NCI-H146 treated with DMSO at 0.1 percent for 48 hours (cell line): ENCODE measurements around the gene PSMB9.
A peak's percentile ranks its signal among the peaks of the same experiment; 100 is the strongest.

Experiments used
- DNase-seq: peaks from one replicate; lab custom pipeline; 2025; ENCODE audit not compliant: unreplicated experiment; lab: John Stamatoyannopoulos, UW

PSMB9 gene

DNA sequence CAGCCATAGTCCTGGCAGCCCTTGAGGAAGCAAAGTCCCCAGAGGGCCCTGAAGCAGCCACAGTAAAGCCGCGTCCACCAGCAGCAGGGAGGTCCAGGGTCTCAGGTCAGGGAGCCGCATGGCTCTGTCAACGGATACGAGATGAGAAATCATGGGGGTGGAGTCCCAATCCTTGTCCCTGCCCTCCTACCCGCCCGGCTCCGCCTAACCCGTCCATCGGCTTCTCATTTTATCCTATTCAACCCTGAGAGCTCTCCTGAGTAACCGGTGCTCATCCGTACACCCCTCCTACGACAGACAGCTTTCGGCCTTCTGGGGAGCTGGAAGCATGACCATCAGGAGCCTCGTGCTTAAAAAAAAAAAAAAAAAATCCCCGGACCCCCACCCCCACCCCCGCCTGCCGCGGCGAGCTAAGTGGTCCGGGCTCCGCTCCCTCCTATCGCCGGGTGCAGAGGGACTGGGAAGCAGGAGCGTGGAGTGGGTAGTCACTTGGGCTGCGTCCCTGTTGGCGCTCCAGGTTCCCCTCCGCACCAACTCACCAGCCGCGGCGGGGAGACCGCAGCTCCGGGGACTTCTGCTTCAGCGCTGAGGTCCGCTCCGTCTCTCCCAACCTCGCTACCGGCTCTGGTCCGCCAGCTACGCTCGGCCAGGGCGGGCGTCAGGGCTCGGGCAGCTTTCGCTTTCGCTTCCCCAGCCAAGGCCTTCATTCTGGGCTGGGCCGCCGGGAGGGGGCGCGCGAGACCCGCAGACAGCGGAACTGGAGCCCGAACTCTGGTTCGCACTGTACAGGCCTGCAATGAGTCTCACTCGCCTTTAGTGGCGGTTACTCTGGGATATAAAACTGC is 15.7 kb upstream of the PSMB9 start, which contains the start of gene TAP2:
Gene TAP2, minus strand, starts transcription at position 626 of the 845 bp plus-strand sequence. Its CDS starts 506 bp downstream, at position 120.
- peak; percentile 67 for DNase-seq

- DNase-seq = no peak
Measured at GRCh38 chr6:32839356-32839755, 14.6 kb upstream of the PSMB9 start.

- no peak for DNase-seq
Measured at GRCh38 chr6:32840604-32841246, 13.3 kb upstream of the PSMB9 start.

- no peak for DNase-seq
Measured at GRCh38 chr6:32842021-32842650, 11.9 kb upstream of the PSMB9 start.

GRCh38 chr6:32842690-32843089 is 11.3 kb upstream of the PSMB9 start:
- no peak for DNase-seq

GRCh38 chr6:32843331-32843978 is 10.5 kb upstream of the PSMB9 start:
- DNase-seq = no peak

DNA sequence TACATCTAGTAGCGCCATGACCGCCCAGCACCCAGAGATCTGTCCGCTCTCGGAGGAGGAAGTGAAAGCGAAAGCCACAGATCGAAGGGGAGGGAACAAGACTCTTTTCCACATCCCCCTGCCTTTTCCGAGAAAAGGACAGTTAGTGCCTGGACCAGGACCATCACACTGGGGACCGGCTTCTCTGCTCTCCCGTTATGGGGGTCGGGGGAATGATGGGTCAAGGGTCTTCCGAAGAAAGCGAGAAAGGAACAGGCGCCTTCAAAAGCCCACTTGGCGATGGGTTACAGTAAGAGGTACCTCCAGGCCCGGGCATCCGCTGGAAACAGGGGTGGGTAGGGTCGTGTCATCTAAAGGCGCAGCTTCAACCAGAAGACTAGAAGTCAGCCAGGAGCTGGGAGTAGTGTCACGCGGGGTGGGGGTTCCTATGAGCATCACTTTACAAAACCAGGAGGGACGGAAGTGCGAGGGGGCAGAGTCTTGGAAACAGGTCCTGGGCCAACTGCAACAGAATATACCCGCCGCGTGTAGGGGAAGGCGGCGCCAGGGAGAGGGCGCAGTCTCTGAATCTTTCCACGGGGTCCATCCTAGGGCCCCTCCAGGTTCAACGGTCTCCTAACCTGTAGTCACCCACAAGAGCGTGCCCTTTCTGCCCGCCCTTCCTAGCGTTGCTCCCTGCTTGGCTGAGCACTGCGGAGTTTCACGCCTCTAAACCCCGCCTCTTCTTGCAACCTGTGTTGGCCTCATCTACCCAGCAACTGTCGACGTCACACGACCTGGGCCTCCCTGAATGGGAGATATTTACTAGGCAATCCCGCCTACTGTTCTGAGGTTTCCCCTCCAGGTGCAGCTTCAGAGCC is 9.8 kb upstream of the PSMB9 start, which contains the start of gene PSMB8:
Gene PSMB8, minus strand, starts transcription at position 69 of the 860 bp plus-strand sequence. Its CDS starts 51 bp downstream, at position 18.
- peak; percentile 83 for DNase-seq

DNA sequence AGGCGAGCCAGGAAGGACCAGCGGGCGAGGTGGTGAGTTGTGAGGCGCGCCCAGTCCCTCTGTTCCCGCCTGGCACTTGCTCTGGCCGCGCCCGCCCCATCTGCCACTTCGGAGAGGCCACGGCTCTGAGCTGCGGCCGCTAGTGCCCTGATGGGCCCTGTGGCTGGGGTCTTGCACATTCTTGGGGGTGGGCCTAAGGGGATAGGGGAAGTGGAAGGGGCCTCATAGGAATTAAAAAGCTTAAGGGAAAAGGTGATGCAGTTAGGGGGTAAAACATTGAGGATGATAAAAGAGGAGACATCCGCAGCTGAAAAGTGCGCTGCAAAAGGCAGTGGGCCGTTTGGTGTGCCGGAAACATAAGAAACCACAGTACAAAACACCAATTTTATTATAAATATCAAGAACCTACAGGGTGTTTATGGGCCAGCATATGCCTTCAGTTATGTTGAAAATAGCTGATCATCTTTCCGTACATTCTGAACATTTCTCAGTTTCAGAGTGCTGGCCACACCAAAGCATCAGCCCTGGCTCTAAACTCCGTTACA is 9.1 kb upstream of the PSMB9 start:
- no peak for DNase-seq

GRCh38 chr6:32845384-32845884 is 8.6 kb upstream of the PSMB9 start:
- DNase-seq = no peak

GRCh38 chr6:32847004-32847403 is 7.0 kb upstream of the PSMB9 start:
- DNase-seq = no peak

DNA sequence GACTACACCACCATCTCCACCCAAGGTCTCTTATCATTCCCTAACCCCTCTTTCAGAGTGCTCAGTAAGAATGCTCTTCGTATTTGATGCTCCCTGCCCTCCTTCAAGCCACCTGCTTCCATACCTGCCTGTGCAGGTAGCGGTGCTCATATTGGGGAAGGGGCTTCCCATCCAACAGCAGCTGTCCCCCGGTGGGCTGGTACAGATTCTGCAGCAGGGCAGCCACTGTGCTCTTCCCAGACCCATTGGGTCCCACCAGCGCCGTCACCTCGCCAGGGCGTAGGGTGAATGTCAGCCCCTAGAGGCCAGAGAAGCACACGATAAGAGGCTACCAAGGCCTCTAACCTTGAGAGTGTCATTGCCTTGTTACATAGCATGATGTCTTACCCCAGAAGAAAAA is 6.2 kb upstream of the PSMB9 start:
- no peak for DNase-seq

GRCh38 chr6:32849126-32849525 is 4.9 kb upstream of the PSMB9 start:
- no peak for DNase-seq

- DNase-seq = no peak
Measured at GRCh38 chr6:32851025-32851424, 3.0 kb upstream of the PSMB9 start.

- no peak for DNase-seq
Measured at GRCh38 chr6:32852018-32852843, 1.8 kb upstream of the PSMB9 start.

GRCh38 chr6:32852844-32853540 is 1.0 kb upstream of the PSMB9 start:
- no peak for DNase-seq

GRCh38 chr6:32854376-32855178 is 585 bp downstream of the PSMB9 start:
- no peak for DNase-seq

DNA sequence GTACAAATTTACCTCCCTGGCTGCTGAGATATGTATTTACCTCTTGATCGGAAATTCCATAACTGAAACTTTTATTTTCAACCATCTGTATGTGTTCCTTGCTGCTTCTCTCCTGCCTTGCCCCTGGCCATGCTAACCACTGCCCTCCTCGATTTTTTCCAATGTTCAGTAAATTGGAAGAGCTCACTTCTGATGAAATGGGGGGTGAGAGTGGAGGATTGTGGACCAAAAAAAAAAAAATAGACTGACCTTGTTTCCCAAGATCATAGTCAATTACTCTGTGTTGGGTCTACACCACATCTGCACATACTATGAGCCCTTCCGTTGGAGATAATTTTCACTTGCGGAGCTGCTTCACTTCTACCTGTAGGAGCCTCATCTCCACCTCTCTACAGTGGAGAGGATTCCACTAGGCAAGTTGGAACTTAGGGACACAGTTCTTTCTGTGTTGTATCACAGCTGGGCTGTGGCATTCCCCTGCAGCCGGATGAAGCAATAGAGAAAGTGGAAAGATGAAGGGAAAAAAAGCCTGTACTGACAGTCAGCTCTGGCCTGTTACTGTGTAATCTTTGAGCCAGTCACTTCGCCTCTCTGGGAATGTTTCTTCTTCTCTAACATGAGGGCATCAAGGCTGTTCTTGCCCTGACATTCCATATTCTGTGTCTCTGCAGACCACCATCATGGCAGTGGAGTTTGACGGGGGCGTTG is 1.6 kb downstream of the PSMB9 start:
- no peak for DNase-seq
